G401 (cell line): ENCODE measurements around the gene SNX8. TPM values are rescaled to one million over a fixed set of nuclear protein-coding genes. Genes with fewer than 3 reads are reported as not detected.

ENCODE experiments used
- DNase-seq: peaks from one replicate; pipeline ENCODE4 v3.0.0-alpha.2; 2015; ENCODE audit warnings: low spot score
- in situ Hi-C: cut with HindIII; loops from 2 replicates; pipeline ENCODE4 v1.10.0; 2016; ENCODE audit warnings: low sequenced_read_pairs, mixed read lengths
- total RNA-seq: library from RNA; depleted of rRNA; stranded (reverse); fragments of >200 nt; shearing (Covaris generic); gene quantifications from 2 replicates; pipeline ENCODE4 v1.2.3, GENCODE V29; 2014

SNX8 gene
- total RNA-seq, 1 experiment from 2014 or later, result 52.9 TPM

DNA sequence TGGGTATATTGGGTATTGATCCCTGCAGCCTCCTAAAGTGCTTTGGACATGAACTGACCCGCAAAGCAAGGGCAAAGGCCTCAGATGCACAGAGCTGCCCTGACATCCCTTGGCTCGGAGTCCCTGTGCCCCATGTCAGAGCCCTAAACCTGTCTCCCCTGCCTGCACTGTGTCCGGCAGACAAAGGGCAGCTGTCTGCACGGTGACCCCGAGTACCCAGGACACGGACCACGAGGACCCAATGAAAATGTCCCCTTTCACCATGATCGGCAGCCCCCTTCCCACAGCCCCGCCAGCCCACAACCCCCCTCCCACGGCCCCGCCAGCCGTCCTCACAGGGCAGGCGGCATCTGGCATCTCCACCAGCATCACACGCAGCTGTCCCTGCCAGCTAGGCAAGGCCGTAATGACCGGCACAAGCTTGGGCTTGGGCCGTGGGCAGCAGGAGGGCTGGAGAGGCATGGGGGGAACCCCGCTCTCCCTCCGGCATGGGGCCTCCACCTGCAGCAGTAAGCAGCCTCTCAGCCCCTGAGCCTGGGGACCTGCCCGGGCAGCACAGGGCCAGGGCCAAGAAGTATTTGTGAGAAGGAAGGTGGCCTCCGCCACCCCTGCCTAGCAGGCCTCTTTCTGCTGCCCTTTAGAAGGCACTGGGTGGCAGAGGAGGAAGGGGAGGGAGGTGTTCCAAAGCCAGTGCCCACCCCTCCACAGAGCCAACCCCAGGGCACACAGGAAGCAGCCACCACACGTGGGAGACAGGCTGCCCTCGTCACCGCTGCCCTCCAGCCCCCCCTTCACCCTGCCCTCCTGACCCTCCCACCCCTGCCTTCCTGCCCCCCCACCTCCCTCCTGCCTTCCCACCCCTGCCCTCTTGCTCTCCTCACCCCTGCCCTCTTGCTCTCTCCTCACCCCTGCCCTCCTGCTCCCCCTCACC, 62.1 kb downstream of the SNX8 start:
- no peak for DNase-seq
- in situ Hi-C loops, result no loop called here

DNA sequence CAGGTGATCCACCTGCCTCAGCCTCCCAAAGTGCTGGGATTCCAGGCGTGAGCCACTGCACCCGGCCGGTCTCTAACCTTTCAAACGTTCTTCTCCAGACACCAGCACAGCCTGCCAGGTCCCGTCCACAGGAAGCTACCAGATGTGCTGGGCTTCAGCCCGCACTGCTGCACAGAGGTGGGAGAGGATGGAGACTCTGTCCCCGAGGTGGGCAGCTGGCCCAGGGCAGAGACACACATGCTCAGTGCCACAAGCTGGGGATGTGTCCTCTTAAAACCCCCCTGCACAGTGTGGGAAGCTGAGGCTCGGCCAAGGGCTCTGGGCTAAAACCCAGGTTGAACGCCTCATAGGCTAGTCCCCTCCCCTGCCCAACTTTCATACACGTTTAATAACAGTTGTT, 62.9 kb downstream of the SNX8 start:
- in situ Hi-C loops, result no loop called here
- no peak for DNase-seq

- DNase-seq, result no peak
- in situ Hi-C loops, result no loop called here
Observed at GRCh38 chr7:2249744-2250323, 64.4 kb downstream of the SNX8 start.

DNA sequence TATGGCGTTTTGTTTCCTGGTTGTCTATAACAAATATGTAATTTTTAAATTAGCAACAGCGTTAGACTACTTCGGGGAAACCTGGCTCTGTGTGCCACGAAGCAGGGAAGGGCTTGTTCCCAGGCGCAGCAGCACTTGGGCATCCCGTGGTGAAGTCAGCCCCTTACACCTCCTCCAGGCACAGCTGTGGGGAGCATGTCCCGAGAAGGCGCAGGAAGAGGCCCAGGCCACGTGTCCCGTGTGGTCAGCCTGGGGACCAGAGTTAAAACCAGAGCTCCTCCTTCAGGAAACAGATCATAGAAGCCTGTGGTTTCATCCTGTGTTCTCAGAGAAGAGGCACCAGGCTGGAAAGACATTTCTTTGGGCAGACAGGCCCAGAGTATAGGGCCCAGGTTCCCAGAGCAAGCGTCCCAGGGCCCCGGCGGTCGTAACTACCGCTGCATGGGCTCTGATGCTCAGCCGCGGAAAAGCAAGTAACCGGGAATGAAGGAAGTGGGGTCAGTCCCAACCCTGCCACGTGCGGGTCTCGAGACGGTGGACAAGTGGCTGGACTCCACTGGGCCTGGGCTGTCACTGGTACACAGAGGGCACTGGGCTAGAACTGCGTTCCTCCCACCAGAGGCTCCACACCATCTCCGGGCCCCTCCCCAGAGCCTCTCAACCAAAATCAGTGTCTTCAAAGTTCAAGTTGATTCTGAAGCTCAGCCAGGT, 65.1 kb downstream of the SNX8 start:
- peak; percentile 22 for DNase-seq
- in situ Hi-C loops, result no loop called here

GRCh38 chr7:2247141-2247995, 66.9 kb downstream of the SNX8 start:
- in situ Hi-C loops, result no loop called here
- DNase-seq, result peak; percentile 21

DNA sequence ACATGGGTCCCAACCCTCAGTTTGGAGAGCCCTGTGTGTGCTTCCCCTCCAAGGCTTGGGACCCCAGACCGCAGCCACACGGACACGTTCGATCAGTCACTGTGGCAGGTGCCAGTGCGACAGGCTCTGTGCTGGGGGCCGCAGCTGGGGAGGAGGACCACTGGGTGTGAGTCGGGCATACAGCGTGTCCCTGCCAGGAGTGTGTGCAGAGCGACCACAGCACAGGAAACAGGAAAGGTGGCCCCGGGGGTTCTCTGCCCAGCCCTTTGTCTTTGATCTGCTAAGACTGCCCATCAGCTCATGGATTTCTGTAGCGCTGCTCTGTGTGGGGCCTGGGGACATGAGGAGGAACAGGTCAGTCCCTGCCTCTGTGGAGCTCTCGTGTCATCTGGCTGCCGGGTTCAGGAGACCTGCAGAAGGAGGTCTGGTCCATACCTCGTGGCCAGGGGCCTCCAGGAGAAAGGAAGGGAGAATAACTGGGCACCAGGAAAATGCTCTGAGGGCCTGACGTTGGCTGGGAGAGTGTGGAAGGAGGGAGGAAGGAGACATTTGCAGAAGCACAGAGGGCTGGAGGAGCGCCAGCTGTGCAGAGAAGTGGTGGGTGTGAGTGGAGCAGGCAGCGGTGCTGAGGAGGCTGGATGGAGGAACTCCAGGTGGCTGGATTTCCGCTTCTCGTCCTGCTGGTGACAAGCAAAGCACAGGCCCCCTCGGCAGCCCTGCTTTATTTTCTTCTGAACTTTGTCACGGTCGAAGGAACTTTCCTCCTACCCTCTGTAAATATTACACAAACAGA, 68.2 kb downstream of the SNX8 start:
- in situ Hi-C loops, result no loop called here
- DNase-seq, result no peak

DNA sequence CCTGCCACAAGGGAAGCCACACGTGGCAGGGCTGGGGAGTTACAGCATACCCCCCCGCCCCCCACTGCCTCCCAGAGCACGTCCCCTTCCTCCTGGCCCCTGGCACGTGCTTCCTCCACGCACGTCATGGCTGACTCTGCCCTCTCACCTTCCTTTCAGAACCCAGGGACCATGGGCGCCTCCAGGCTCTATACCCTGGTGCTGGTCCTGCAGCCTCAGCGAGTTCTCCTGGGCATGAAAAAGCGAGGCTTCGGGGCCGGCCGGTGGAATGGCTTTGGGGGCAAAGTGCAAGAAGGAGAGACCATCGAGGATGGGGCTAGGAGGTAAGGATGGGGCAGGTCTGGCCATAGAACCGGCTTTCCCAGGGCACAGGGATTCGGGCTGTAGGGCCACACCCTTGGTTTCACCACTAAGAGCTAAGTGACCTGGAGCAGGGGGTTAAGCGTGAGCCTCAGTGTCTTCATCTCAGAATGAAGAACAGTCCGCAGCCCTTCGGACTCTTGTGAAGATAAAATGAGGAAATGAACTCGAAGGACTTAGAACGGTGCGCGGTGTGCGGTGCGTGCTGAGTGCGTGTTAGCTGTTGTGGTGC, 69.7 kb downstream of the SNX8 start:
- in situ Hi-C loops, result no loop called here

GRCh38 chr7:2243458-2243857, 70.8 kb downstream of the SNX8 start:
- no peak for DNase-seq
- in situ Hi-C loops, result no loop called here

More for the DNA sequence above, 69.7 kb downstream of the SNX8 start:
- no peak for DNase-seq

DNA sequence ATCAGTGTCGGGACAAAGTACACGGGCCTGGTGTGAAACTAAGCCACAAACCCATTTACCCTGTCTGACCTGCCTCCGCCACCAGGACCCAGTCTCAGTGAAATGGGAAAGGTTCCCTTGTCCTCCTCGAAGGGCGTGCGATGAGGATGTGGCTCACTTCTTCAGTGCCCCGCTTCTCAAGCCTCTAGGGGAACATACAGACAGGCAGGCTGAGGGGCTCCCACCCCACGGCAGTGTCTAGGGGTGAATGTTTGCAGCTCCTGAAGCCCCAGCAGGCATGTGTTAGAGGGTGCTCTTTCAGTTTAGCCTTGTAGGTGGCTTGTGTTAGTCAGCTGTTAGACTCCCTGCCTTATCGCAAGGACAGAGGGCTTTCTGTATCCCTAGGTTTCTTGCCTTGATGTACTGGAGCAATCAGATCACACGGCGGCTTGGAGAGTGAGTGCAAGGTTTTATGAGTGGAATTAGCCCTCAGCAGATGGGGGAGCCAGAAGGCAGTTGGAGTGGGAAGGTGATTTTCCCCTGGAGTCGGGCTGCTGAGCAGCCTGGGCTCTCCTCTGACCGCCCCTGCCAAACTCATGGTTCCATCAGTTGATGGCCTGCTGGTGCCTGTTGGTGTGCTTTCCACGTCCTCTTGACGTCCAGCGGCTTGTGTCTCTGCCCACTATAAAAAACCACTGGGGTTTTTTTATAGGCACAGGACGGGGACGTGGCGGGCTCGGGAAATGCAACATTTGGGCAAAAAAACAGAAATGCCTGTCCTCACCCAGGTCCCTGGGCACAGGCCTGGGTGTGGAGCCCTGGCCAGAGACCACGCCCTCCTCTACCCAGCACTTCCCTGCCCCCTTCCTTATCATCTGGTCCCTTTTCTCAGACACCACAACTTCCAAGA, 71.5 kb downstream of the SNX8 start:
- in situ Hi-C loops, result no loop called here
- DNase-seq, result no peak

DNA sequence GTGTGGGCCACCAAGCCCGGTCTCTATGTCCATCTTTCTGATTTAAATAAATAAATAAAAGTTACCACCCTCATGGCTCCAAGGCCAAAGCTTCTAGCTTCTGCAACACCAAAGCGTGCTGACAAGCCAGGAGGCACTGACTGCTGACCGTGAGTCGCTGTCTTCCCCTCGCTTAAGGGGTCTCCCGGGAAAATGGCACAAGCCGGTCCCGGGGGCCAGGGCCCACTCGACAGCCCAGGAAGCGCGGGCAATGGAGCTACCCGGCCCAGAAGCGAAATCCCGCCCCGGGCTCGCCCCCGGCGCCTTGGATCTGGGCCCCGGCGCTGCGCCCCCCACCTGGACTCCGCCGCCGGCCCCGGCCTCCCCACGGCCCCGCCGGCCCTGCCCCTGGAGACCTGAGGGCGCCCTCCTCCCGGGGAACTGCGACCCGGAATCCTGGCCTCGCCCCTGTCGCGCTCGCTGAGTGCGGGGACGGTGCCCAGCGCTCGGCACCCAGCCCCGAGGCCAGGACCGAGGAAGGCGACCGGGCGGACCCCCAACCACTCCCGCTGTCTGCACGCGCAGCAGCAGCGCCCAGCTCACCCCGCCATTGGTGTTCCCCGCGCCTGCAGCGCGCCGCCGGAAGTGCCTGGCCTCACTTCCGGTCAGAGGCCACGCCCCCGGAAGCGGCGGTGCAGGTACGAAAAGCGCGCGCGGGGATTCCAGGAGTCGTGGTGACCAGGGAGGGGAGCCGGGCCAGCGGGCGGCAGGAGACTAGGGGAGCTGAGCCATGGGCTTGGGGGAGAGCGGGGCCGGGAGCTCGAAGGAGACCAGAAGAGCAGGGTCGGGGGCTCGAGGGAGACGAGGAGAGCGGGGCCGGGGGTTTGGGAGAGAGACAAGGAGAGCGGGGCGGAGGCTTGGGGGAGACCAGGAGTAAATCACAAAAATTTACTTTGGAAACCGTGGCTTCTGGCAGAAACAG, 72.4 kb downstream of the SNX8 start, which contains the start of the genes MRM2 and NUDT1:
Gene MRM2, minus strand, starts transcription at position 626 of the 961 bp plus-strand sequence. Its CDS starts 36 bp downstream, at position 590.
Gene NUDT1, plus strand, starts transcription at position 647 of the 961 bp plus-strand sequence. CDS start 2,349 bp downstream, outside the sequence.
- in situ Hi-C loops, result no loop called here
- peak; percentile 81 for DNase-seq

- in situ Hi-C loops, result no loop called here
- no peak for DNase-seq
Observed at GRCh38 chr7:2239242-2239641, 75.0 kb downstream of the SNX8 start.

- no peak for DNase-seq
- in situ Hi-C loops, result no loop called here
Observed at GRCh38 chr7:2237109-2237602, 77.1 kb downstream of the SNX8 start.

- no peak for DNase-seq
- in situ Hi-C loops, result no loop called here
Observed at GRCh38 chr7:2233926-2234325, 80.3 kb downstream of the SNX8 start.

- in situ Hi-C loops, result no loop called here
- DNase-seq, result peak; percentile 89
Observed at GRCh38 chr7:2232766-2233520, 81.3 kb downstream of the SNX8 start, which contains the start of gene MAD1L1. Gene MAD1L1 (minus strand): TSS chr7:2232945. CDS start chr7:2230133, 2,812 bp downstream.
